Ovary (tissue), 9 donors: ENCODE data around the gene SWAP70. TPM values are rescaled to one million over a fixed set of nuclear protein-coding genes. Genes with fewer than 3 reads are reported as not detected.

Experiments used
- DNase-seq, 5 donors: peaks; one replicate each; pipeline ENCODE4 v3.0.0-alpha.2; 2019 to 2020
- H3K27ac ChIP-seq, 2 donors: fragments of 200-600 bp; one replicate each; pipeline versions ENCODE4 v1.5.1 to v1.8.0; 2019 to 2022
- H3K27me3 ChIP-seq: fragments of 200-600 bp; one replicate; pipeline ENCODE4 v1.8.0; 2022
- H3K36me3 ChIP-seq: fragments of 200-600 bp; sonication (generic); one replicate; pipeline ENCODE4 v1.5.1; 2019
- H3K4me1 ChIP-seq: one replicate; pipeline ENCODE4 v1.8.1; 2013; ENCODE audit warnings: mild to moderate bottlenecking, moderate library complexity; ENCODE audit not compliant: insufficient read depth
- H3K4me3 ChIP-seq: fragments of 200-600 bp; sonication (generic); one replicate; pipeline ENCODE4 v1.5.1; 2017
- H3K9me3 ChIP-seq, 2 donors: fragments of 200-600 bp in 1 of 2; sonication (generic) in 1 of 2; one replicate each; pipeline versions ENCODE4 v1.5.1 to v1.8.1; 2013 to 2019; ENCODE audit warnings: mild to moderate bottlenecking in 1 of 2, moderate library complexity in 1 of 2
- CTCF ChIP-seq, 3 donors: fragments of 450-650 bp in 2 of 3; fragments of 200-600 bp in 1 of 3; IDR thresholded peaks; one replicate each; pipeline versions ENCODE4 v1.5.1 to v1.8.0; 2016 to 2022; ENCODE audit warnings: antibody characterized with exemption in 3 of 3, mild to moderate bottlenecking in 1 of 3
- EP300 ChIP-seq: sonication (generic); formaldehyde crosslinking; IDR thresholded peaks from one replicate; pipeline ENCODE4 v1.6.1; 2017; ENCODE audit warnings: antibody characterized with exemption
- POLR2A ChIP-seq: fragments of 450-650 bp; IDR thresholded peaks from one replicate; pipeline ENCODE4 v1.6.1; 2017; ENCODE audit warnings: antibody characterized with exemption, mild to moderate bottlenecking, moderate library complexity
- WGBS, 3 donors: extraction: QIAGEN DNeasy Blood & Tissue Kit in 1 of 3; methylation state at CpG; one replicate each; pipeline versions ENCODE4 v1.1.5 to v1.1.7; 2013 to 2017; 5-methylcytosine and 5-hydroxymethylcytosine counted together
- intact Hi-C, 4 donors: fragments of 100-400 bp; cut with DNase I; formaldehyde crosslinking; loops; one replicate each; pipeline versions ENCODE4 v1.11.0 to v1.15.1; 2022 to 2023
- polyA plus RNA-seq, 2 donors: library from polyadenylated mRNA; stranded (reverse); fragments of 200-250 nt in 1 of 2; fragments of 350-450 nt in 1 of 2; fragmentation: Illumina TruSeq in 1 of 2; extraction: RNeasy Lipid Tissue Mini Kit (QIAGEN cat#74804) in 1 of 2; gene quantifications; one replicate each; pipeline ENCODE4 v1.2.3, GENCODE V29; 2013 to 2014
- total RNA-seq, 7 donors: library from RNA; depleted of rRNA in 2 of 7; stranded (reverse); fragments of >200 nt in 2 of 7; fragmentation: NEBNext Ultra II Directional in 3 of 7; extraction: Animal tissue kit (Norgen Biotek cat#: 25700) in 3 of 7; gene quantifications; one replicate each; pipeline versions ENCODE4 v1.1.0 to v1.2.4, GENCODE V29; 2016 to 2023
- donor health status: DM: no; HTN: no; CAD: no; lungs with moderate emphysema.
- donor health status: DM: no; HTN: no; CAD: no.
- donor health status: Bipolar disorder and iron deficiency.
- donor health status: DM: yes; HTN: yes; CAD: no.
- donor health status: DM: no; HTN: no; CAD: no.
- donor health status: DM: yes; HTN: yes; CAD: no.

The SWAP70 gene
- total and polyA plus RNA-seq, 9 donors, result 14.1 to 23.7 (median 19.8) TPM

DNA sequence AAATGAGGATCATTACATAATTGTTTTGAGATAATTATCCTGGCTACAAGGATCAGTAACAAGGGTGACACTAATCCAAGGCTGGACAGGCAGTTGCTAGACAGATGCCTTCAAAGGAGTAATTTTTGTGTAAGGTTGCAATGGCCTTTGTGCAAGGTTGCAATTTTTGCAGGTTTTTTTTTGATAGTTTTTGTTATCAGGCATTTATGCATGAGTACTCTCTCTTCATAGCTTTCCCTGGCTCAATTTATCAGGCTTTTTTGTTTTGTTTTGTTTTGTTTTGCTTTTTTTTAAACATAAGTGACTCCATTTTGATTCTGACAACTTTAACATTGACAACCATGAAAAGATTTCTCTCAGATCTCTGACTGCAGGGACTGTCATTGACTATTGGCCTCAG, 110.2 kb downstream of the SWAP70 start:
- Histone ChIP-seq H3K27ac (no peak overlapping the region), H3K9me3 (no peaks in the 10 kb centered on the region), H3K36me3 (no peaks in the 10 kb centered on the region), H3K4me3 (no peak overlapping the region), H3K27me3 (no peaks in the 10 kb centered on the region), H3K4me1 (peaks cover 5% of the 10 kb centered on the region)
- intact Hi-C loops, result loop anchor here in 1 of 4 donors (10.0 kb wide), 1 partner anchor 81 kb away; no protein-coding TSS in a partner anchor
- TF ChIP-seq EP300 (no peak), CTCF (IDR thresholded peaks at IDR 0.05) (no peak), POLR2A (no peak)
- DNase-seq, result no peak

- no peak for TF ChIP-seq POLR2A
- no peak for TF ChIP-seq CTCF (IDR thresholded peaks at IDR 0.05)
- no peak for TF ChIP-seq EP300
- no peak for DNase-seq
- intact Hi-C loops, result loop anchor here in 1 of 4 donors (10.0 kb wide), 1 partner anchor 80 kb away; no protein-coding TSS in a partner anchor
- H3K9me3 ChIP-seq, result no peaks in the 10 kb centered on the region
- no peaks in the 10 kb centered on the region for H3K27me3 ChIP-seq
- H3K4me3 ChIP-seq, result no peak overlapping the region
- peaks cover 5% of the 10 kb centered on the region for H3K4me1 ChIP-seq
- peak overlapping the region in 1 of 2 donors; percentile 27 for H3K27ac ChIP-seq
- WGBS, 3 donors, result 6 to 25% (median 15%) methylated on average over 6 of the region's 6 CpGs
- H3K36me3 ChIP-seq, result no peaks in the 10 kb centered on the region
Observed at GRCh38 chr11:9774591-9775397, 110.9 kb downstream of the SWAP70 start.

DNA sequence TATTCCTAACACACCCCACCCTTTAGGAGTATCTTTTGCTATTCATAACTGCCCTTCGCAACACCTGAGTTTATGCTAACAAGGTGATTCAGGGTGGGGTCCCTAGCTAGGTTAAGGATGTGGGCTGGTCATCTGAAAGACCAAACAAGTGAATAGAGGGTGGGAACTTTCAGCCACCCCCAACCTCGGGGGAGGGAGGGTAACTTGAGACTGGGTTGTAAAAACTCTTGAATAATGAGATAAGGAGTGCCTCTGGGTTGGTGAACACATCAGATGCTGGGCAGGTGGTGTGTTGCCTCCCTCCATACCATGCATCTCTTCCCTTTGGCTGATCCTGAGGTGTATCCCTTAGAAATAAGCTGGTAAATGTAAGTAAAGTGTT, 111.5 kb downstream of the SWAP70 start:
- Histone ChIP-seq H3K27me3 (no peaks in the 10 kb centered on the region), H3K36me3 (no peaks in the 10 kb centered on the region), H3K27ac (peak overlapping the region in 1 of 2 donors; percentile 27), H3K4me3 (no peak overlapping the region), H3K9me3 (no peaks in the 10 kb centered on the region), H3K4me1 (peaks cover 5% of the 10 kb centered on the region)
- 21 to 35% (median 22%) methylated on average over 2 of the region's 2 CpGs for WGBS, 3 donors
- DNase-seq, result no peak
- TF ChIP-seq EP300, result no peak
- no peak for TF ChIP-seq CTCF (IDR thresholded peaks at IDR 0.05)
- TF ChIP-seq POLR2A, result no peak
- intact Hi-C loops, result loop anchor here in 1 of 4 donors (10.0 kb wide), 1 partner anchor 79 kb away; no protein-coding TSS in a partner anchor

DNA sequence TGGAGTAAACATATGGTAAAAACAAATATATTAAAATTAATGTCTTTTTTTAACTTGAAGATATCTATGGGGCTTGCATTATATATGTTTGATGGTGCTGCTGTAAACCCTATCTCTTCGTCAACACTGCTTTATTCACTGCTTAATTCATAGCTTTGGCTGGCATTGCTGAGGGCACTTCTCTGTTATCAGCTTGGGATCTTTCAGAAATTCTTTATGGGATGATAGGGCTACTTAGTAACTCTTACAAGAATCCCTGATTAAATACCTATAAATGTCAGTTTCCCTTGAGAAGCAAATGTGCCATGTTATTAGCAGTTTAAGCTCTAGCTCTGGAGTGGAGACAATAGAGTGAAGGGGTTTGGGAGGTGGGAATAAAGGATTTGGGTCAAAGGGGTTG, 112.3 kb downstream of the SWAP70 start:
- intact Hi-C loops, result loop anchor here in 1 of 4 donors (10.0 kb wide), 1 partner anchor 79 kb away; no protein-coding TSS in a partner anchor
- TF ChIP-seq EP300, result no peak
- TF ChIP-seq CTCF (IDR thresholded peaks at IDR 0.05), result no peak
- TF ChIP-seq POLR2A, result no peak
- Histone ChIP-seq H3K36me3 (no peaks in the 10 kb centered on the region), H3K9me3 (no peaks in the 10 kb centered on the region), H3K27me3 (no peaks in the 10 kb centered on the region), H3K4me1 (peaks cover 2% of the 10 kb centered on the region), H3K4me3 (no peak overlapping the region), H3K27ac (no peak overlapping the region)
- 90 to 99% (median 96%) methylated on average over 1 of the region's 1 CpG for WGBS, 3 donors
- DNase-seq, result no peak
